SK-N-SH treated with all-trans-retinoic acid at 6 μM for 48 hours (cell line): ENCODE results near the gene SOX5.

ENCODE experiments used
- ATAC-seq: fragments of 200-7000 bp; cut with Tn5 transposase; 3 replicates; pipeline ENCODE4 v1.9.1; 2020; ENCODE audit warnings: mild to moderate bottlenecking, moderate library complexity
- ARNTL ChIP-seq: fragments of 450-650 bp; formaldehyde crosslinking; IDR thresholded peaks from 2 replicates; pipeline ENCODE4 v1.5.0; 2020; ENCODE audit warnings: low read depth, mild to moderate bottlenecking, moderate library complexity, borderline replicate concordance
- BACH2 ChIP-seq: fragments of 250-450 bp; sonication (Bioruptor Pico); IDR thresholded peaks from 2 replicates; pipeline ENCODE4 v1.9.0; 2021; ENCODE audit warnings: mild to moderate bottlenecking, borderline replicate concordance
- CREB5 ChIP-seq: fragments of 250-450 bp; sonication (Bioruptor Pico); IDR thresholded peaks from 2 replicates; pipeline ENCODE4 v1.5.1; 2020; ENCODE audit warnings: low read depth, mild to moderate bottlenecking, moderate library complexity
- CSDC2 ChIP-seq: fragments of 250-450 bp; sonication (Bioruptor Pico); IDR thresholded peaks from 2 replicates; pipeline ENCODE4 v1.5.0; 2020; ENCODE audit warnings: mild to moderate bottlenecking, moderate library complexity
- CSRNP3 ChIP-seq: fragments of 250-450 bp; sonication (Bioruptor Pico); IDR thresholded peaks from 2 replicates; pipeline ENCODE4 v1.5.1; 2021; ENCODE audit warnings: mild to moderate bottlenecking, moderate library complexity
- ESRRG ChIP-seq: fragments of 250-450 bp; sonication (Bioruptor Pico); IDR thresholded peaks from 2 replicates; pipeline ENCODE4 v1.6.1; 2021; ENCODE audit warnings: mild to moderate bottlenecking
- GLIS3 ChIP-seq: fragments of 250-450 bp; sonication (Bioruptor Pico); IDR thresholded peaks from 2 replicates; pipeline ENCODE4 v1.5.0; 2020; ENCODE audit warnings: mild to moderate bottlenecking, moderate library complexity
- ISL1 ChIP-seq: fragments of 250-450 bp; sonication (Bioruptor Pico); IDR thresholded peaks from 2 replicates; pipeline ENCODE4 v2.1.2; 2022; ENCODE audit warnings: mild to moderate bottlenecking, moderate library complexity
- OSR1 ChIP-seq: fragments of 250-450 bp; sonication (Bioruptor Pico); IDR thresholded peaks from 2 replicates; pipeline ENCODE4 v1.8.0; 2022; ENCODE audit warnings: moderate library complexity, mild to moderate bottlenecking, inconsistent platforms
- PATZ1 ChIP-seq: fragments of 250-450 bp; sonication (Bioruptor Pico); IDR thresholded peaks from 2 replicates; pipeline ENCODE4 v1.8.0; 2020; ENCODE audit warnings: mild to moderate bottlenecking, moderate library complexity, borderline replicate concordance
- POU6F1 ChIP-seq: fragments of 250-450 bp; sonication (Bioruptor Pico); IDR thresholded peaks from 2 replicates; pipeline ENCODE4 v1.8.0; 2021; ENCODE audit warnings: low read depth, mild to moderate bottlenecking, moderate library complexity, borderline replicate concordance
- PPARA ChIP-seq: fragments of 250-450 bp; sonication (Bioruptor Pico); IDR thresholded peaks from 2 replicates; pipeline ENCODE4 v1.5.0; 2020; ENCODE audit warnings: mild to moderate bottlenecking, borderline replicate concordance
- RARB ChIP-seq: fragments of 250-450 bp; sonication (Bioruptor Pico); IDR thresholded peaks from 2 replicates; pipeline ENCODE4 v1.8.0; 2021; ENCODE audit warnings: mild to moderate bottlenecking, moderate library complexity
- TCF4 ChIP-seq: fragments of 250-450 bp; sonication (Bioruptor Pico); IDR thresholded peaks from 2 replicates; pipeline ENCODE4 v1.8.0; 2021; ENCODE audit warnings: mild to moderate bottlenecking, moderate library complexity, borderline replicate concordance
- TOX ChIP-seq: fragments of 250-450 bp; sonication (Bioruptor Pico); IDR thresholded peaks from 2 replicates; pipeline ENCODE4 v1.8.0; 2021; ENCODE audit warnings: mild to moderate bottlenecking, moderate library complexity, borderline replicate concordance
- ZC3H10 ChIP-seq: fragments of 250-450 bp; sonication (Bioruptor Pico); IDR thresholded peaks from 2 replicates; pipeline ENCODE4 v1.5.1; 2021; ENCODE audit warnings: mild to moderate bottlenecking, moderate library complexity
- ZFP3 ChIP-seq: fragments of 250-450 bp; sonication (Bioruptor Pico); IDR thresholded peaks from 2 replicates; pipeline ENCODE4 v1.5.0; 2020; ENCODE audit warnings: mild to moderate bottlenecking, moderate library complexity
- ZFP30 ChIP-seq: fragments of 450-650 bp; formaldehyde crosslinking; IDR thresholded peaks from 2 replicates; pipeline ENCODE4 v1.5.0; 2022; ENCODE audit warnings: mild to moderate bottlenecking, moderate library complexity
- ZNF565 ChIP-seq: fragments of 450-650 bp; formaldehyde crosslinking; conservative IDR thresholded peaks from 2 replicates; pipeline ENCODE4 v1.5.0; 2020; ENCODE audit warnings: low read depth, mild to moderate bottlenecking, moderate library complexity
- ZNF8 ChIP-seq: fragments of 450-650 bp; formaldehyde crosslinking; IDR thresholded peaks from 2 replicates; pipeline ENCODE4 v1.5.0; 2020; ENCODE audit warnings: mild to moderate bottlenecking, moderate library complexity

Gene SOX5

GRCh38 chr12:23634344-23634743 is 315.1 kb downstream of the SOX5 start:
- TF ChIP-seq CSDC2 (CRISPR knock-in tag): no peak
- ATAC-seq: no peak

GRCh38 chr12:23631786-23632377 is 317.6 kb downstream of the SOX5 start:
- no peak for TF ChIP-seq OSR1 (CRISPR knock-in tag)
- no peak for TF ChIP-seq PATZ1 (CRISPR knock-in tag)
- no peak for TF ChIP-seq POU6F1 (CRISPR knock-in tag)
- no peak for ATAC-seq

GRCh38 chr12:23630524-23630923 is 318.9 kb downstream of the SOX5 start:
- ATAC-seq: no peak
- no peak for TF ChIP-seq PPARA (CRISPR knock-in tag)
- no peak for TF ChIP-seq GLIS3
- TF ChIP-seq ARNTL (CRISPR knock-in tag): no peak
- TF ChIP-seq ZC3H10 (CRISPR knock-in tag): no peak
- no peak for TF ChIP-seq TCF4 (CRISPR knock-in tag)
- no peak for TF ChIP-seq ZNF8 (CRISPR knock-in tag)
- no peak for TF ChIP-seq RARB (CRISPR knock-in tag)
- no peak for TF ChIP-seq BACH2 (CRISPR knock-in tag)
- no peak for TF ChIP-seq CSRNP3 (CRISPR knock-in tag)
- no peak for TF ChIP-seq CREB5 (CRISPR knock-in tag)
- no peak for TF ChIP-seq TOX (CRISPR knock-in tag)
- TF ChIP-seq ZFP30 (CRISPR knock-in tag): no peak
- TF ChIP-seq ZNF565 (CRISPR knock-in tag): no peak
- no peak for TF ChIP-seq ESRRG

- TF ChIP-seq ZC3H10 (CRISPR knock-in tag) (no peak), CSDC2 (CRISPR knock-in tag) (no peak), ZNF8 (CRISPR knock-in tag) (no peak), ZFP3 (no peak), PPARA (CRISPR knock-in tag) (no peak), TOX (CRISPR knock-in tag) (no peak), PATZ1 (CRISPR knock-in tag) (no peak), CREB5 (CRISPR knock-in tag) (no peak), TCF4 (CRISPR knock-in tag) (no peak), ARNTL (CRISPR knock-in tag) (no peak), ISL1 (CRISPR knock-in tag) (no peak), RARB (CRISPR knock-in tag) (no peak), POU6F1 (CRISPR knock-in tag) (no peak), ZFP30 (CRISPR knock-in tag) (no peak)
- TF ChIP-seq, all 23 proteins: peak for 0
- ATAC-seq: no peak
Observed at GRCh38 chr12:23628806-23629205, 320.7 kb downstream of the SOX5 start.
